Endothelial cell of umbilical vein (primary cell): Measurements from ENCODE around the gene GRAMD2B. TPM values are rescaled to one million over a fixed set of nuclear protein-coding genes. Genes with fewer than 3 reads are reported as not detected.

Experiments used
- BruUV-seq: library from RNA; stranded (reverse); fragments of 400-500 nt; replicated peaks from 2 replicates; lab custom pipeline; 2021; lab: Mats Ljungman, UMichigan
- CTCF ChIA-PET: fragments of 300-600, 350-600 bp; sonication (Branson Sonifier 250); formaldehyde crosslinking; loops from one replicate; lab custom pipeline; 2021; ENCODE audit warnings: antibody characterized with exemption, inconsistent platforms; lab: Charles Lee
- POLR2A ChIA-PET: fragments of 300-600, 350-600 bp; sonication (Branson Sonifier 250); formaldehyde crosslinking; loops from one replicate; lab custom pipeline; 2021; ENCODE audit warnings: antibody characterized with exemption, inconsistent platforms; lab: Charles Lee
- DNase-seq: peaks from one replicate; pipeline ENCODE4 v3.0.0-alpha.2; 2011; ENCODE audit warnings: low read depth, low spot score
- FAIRE-seq: peaks from 2 replicates; lab custom pipeline; 2011; peaks lifted over from hg19 to GRCh38; lab: Jason Lieb, UNC
- H2AFZ ChIP-seq: 2 replicates; pipeline ENCODE4 v1.6.0; 2012; ENCODE audit warnings: low read depth, low read length, control low read depth, inconsistent platforms
- H3K27ac ChIP-seq: 2 replicates; pipeline ENCODE4 v1.5.1; 2011; ENCODE audit warnings: low read depth, mild to moderate bottlenecking, control low read depth, low read length, moderate library complexity; ENCODE audit not compliant: insufficient read depth
- H3K27me3 ChIP-seq, 2 experiments: 2 replicates each; pipeline versions ENCODE4 v1.6.0 to v1.6.1; 2011; ENCODE audit warnings: low read length in 2 of 2, mixed read lengths in 1 of 2; ENCODE audit not compliant: control insufficient read depth in 2 of 2, insufficient read depth in 2 of 2
- H3K36me3 ChIP-seq, 2 experiments: 2 replicates in 1 of 2; 3 replicates in 1 of 2; pipeline ENCODE4 v1.5.1; 2011; ENCODE audit warnings: low read length in 2 of 2, mild to moderate bottlenecking in 1 of 2, moderate library complexity in 1 of 2; ENCODE audit not compliant: control insufficient read depth in 2 of 2, insufficient read depth in 2 of 2; ENCODE audit errors: extremely low read depth in 1 of 2
- H3K4me1 ChIP-seq: 3 replicates; pipeline ENCODE4 v1.5.1; 2011; ENCODE audit warnings: mild to moderate bottlenecking, low read length; ENCODE audit not compliant: control insufficient read depth, insufficient read depth; ENCODE audit errors: extremely low read depth
- H3K4me2 ChIP-seq: 2 replicates; pipeline ENCODE4 v1.6.1; 2011; ENCODE audit warnings: low read length, control low read depth, mixed read lengths; ENCODE audit not compliant: insufficient read depth
- H3K4me3 ChIP-seq, 3 experiments: fragments of 200-600 bp in 1 of 3; sonication (generic), shearing (Covaris generic) in 1 of 3; replicated peaks in 1 of 3; 2 replicates each; pipeline ENCODE4 v1.5.1; 2011 to 2016; ENCODE audit warnings: control low read depth in 3 of 3, low read length in 3 of 3, mild to moderate bottlenecking in 2 of 3, inconsistent platforms in 1 of 3, low read depth in 1 of 3, moderate library complexity in 1 of 3; ENCODE audit not compliant: insufficient read depth in 1 of 3
- H3K79me2 ChIP-seq: 2 replicates; pipeline ENCODE4 v1.6.0; 2012; ENCODE audit warnings: low read length, inconsistent platforms; ENCODE audit not compliant: control insufficient read depth, insufficient read depth
- H3K9ac ChIP-seq: replicated peaks from 2 replicates; pipeline ENCODE3; 2011; ENCODE audit warnings: low read length, control low read depth; ENCODE audit not compliant: insufficient read depth; ENCODE audit errors: extremely low read depth
- H3K9me1 ChIP-seq: replicated peaks from 3 replicates; pipeline ENCODE4 v1.6.0; 2011; ENCODE audit warnings: mild to moderate bottlenecking, low read length; ENCODE audit not compliant: control insufficient read depth, insufficient read depth; ENCODE audit errors: extremely low read depth
- H3K9me3 ChIP-seq: replicated peaks from 2 replicates; pipeline ENCODE4 v1.5.1; 2012; ENCODE audit warnings: low read length, inconsistent platforms; ENCODE audit not compliant: control insufficient read depth, insufficient read depth
- H4K20me1 ChIP-seq: replicated peaks from 2 replicates; pipeline ENCODE3; 2011; ENCODE audit warnings: mild to moderate bottlenecking, low read length; ENCODE audit not compliant: control insufficient read depth, insufficient read depth; ENCODE audit errors: extremely low read depth
- EZH2 ChIP-seq: IDR thresholded peaks from 2 replicates; pipeline ENCODE4 v1.6.1; 2012; ENCODE audit warnings: borderline replicate concordance, low read depth, mild to moderate bottlenecking, moderate library complexity, low read length, inconsistent platforms; ENCODE audit not compliant: severe bottlenecking
- FOS ChIP-seq: IDR thresholded peaks from 2 replicates; pipeline ENCODE4 v1.6.1; 2011; ENCODE audit warnings: mild to moderate bottlenecking, low read length, moderate library complexity, borderline replicate concordance; ENCODE audit not compliant: insufficient read depth
- GATA2 ChIP-seq: IDR thresholded peaks from 2 replicates; pipeline ENCODE4 v1.7.0; 2011; ENCODE audit warnings: low read depth, mild to moderate bottlenecking, moderate library complexity, mixed read lengths, low read length; ENCODE audit not compliant: insufficient read length, insufficient read depth
- JUN ChIP-seq: IDR thresholded peaks from 2 replicates; pipeline ENCODE4 v1.6.1; 2011; ENCODE audit warnings: borderline replicate concordance, low read depth; ENCODE audit not compliant: insufficient read length, insufficient read depth
- MAX ChIP-seq: IDR thresholded peaks from 2 replicates; pipeline ENCODE4 v1.6.1; 2011; ENCODE audit not compliant: insufficient read depth, insufficient read length
- MYC ChIP-seq: IDR thresholded peaks from one replicate; pipeline ENCODE4 v1.6.1; 2011; ENCODE audit warnings: mild to moderate bottlenecking, low read depth, low read length
- POLR2A ChIP-seq: IDR thresholded peaks from 2 replicates; pipeline ENCODE4 v1.6.1; 2012; ENCODE audit warnings: low read depth, mild to moderate bottlenecking, control low read depth, low read length
- POLR2AphosphoS5 ChIP-seq: IDR thresholded peaks from 2 replicates; pipeline ENCODE4 v1.6.1; 2012; ENCODE audit warnings: low read depth, mild to moderate bottlenecking, control low read depth, low read length, moderate library complexity; ENCODE audit not compliant: insufficient read depth
- dilution Hi-C: fragments of 300-500 bp; cut with MboI; formaldehyde crosslinking; loops from one replicate; pipeline ENCODE4 v1.15.0; 2019; ENCODE audit warnings: low sequenced_read_pairs; ENCODE audit not compliant: extremely low pct_ligation_motif_present
- intact Hi-C: fragments of 100-400 bp; cut with micrococcal nuclease; formaldehyde crosslinking; loops from one replicate; pipeline ENCODE4 v1.10.0; 2022
- polyA plus RNA-seq, 4 experiments: library from polyadenylated mRNA; depleted of rRNA in 3 of 4; stranded (reverse) in 3 of 4; unstranded in 1 of 4; fragments of >200 nt; gene quantifications; 2 replicates each; pipeline versions ENCODE4 v1.2.1 to v1.2.3, GENCODE V29; 2011 to 2012; ENCODE audit warnings: missing spikeins in 1 of 4
- total RNA-seq: library from RNA; stranded (reverse); gene quantifications from 2 replicates; pipeline ENCODE4 v1.2.3, GENCODE V29; 2021
- TF ChIP-seq, protein P1 (sequence below), 2 donors: IDR thresholded peaks; 1 replicate in 1 of 2; 2 replicates in 1 of 2; pipeline ENCODE4 v1.5.1; 2011; ENCODE audit warnings: low read length in 2 of 2, mild to moderate bottlenecking in 2 of 2, moderate library complexity in 2 of 2, control low read depth in 1 of 2, inconsistent platforms in 1 of 2, low read depth in 1 of 2; ENCODE audit not compliant: insufficient read depth in 1 of 2; ENCODE audit errors: extremely low read depth in 1 of 2

Gene GRAMD2B
- total and polyA plus RNA-seq, 2 donors (not counting 3 experiments of a cell fraction or from before 2014, with no cell fraction given), result 2.0 to 5.5 TPM

DNA sequence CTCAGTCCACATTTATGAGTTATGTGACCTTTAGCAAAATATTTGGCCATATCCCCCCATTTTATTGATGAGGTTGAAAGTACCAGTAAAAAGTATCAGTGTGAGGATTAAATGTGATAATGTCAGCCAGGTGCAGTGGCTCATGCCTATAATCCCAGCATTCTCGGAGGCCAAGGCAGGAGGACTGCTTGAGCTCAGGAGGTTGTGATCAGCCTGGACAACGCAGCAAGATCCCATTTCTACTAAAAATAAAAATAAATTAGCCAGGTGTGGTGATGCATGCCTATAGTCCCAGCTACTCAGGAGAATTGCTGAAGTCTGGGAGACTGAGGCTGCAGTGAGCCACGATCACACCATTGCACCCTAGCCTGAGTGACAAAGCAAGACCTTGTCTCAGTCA is 71.2 kb downstream of the GRAMD2B start:
- Histone ChIP-seq H2AFZ (no peak overlapping the region), H3K36me3 (no peaks in the 10 kb centered on the region), H3K9me1 (no peaks in the 10 kb centered on the region), H3K4me3 (no peak overlapping the region), H3K4me1 (no peaks in the 10 kb centered on the region), H3K27ac (no peak overlapping the region), H3K9me3 (no peaks in the 10 kb centered on the region), H3K27me3 (peaks cover 3 to 6% of the 10 kb centered on the region in 2 experiments), H3K9ac (no peak overlapping the region), H4K20me1 (no peaks in the 10 kb centered on the region), H3K4me2 (no peak overlapping the region), H3K79me2 (no peaks in the 10 kb centered on the region)
- TF ChIP-seq EZH2 (no peak), GATA2 (no peak)
- ChIA-PET POLR2A (no interaction called here), CTCF (no interaction called here)
- DNase-seq, result no peak
- intact Hi-C loops, result no loop called here
- dilution Hi-C loops, result no loop called here
- BruUV-seq, result no TSS peak
- FAIRE-seq, result no peak

GRCh38 chr5:126497506-126497905 is 74.3 kb downstream of the GRAMD2B start:
- FAIRE-seq (no peak), DNase-seq (no peak)
- Histone ChIP-seq H3K27ac (no peak overlapping the region), H3K4me1 (no peaks in the 10 kb centered on the region), H2AFZ (no peak overlapping the region), H3K79me2 (no peaks in the 10 kb centered on the region), H3K4me2 (no peak overlapping the region), H3K9me1 (no peaks in the 10 kb centered on the region), H4K20me1 (no peaks in the 10 kb centered on the region), H3K36me3 (no peaks in the 10 kb centered on the region), H3K4me3 (no peak overlapping the region), H3K9ac (no peak overlapping the region), H3K9me3 (no peaks in the 10 kb centered on the region), H3K27me3 (peaks cover 15 to 21% of the 10 kb centered on the region in 2 experiments)
- ChIA-PET CTCF (no interaction called here), POLR2A (no interaction called here)
- no peak for TF ChIP-seq JUN
- TF ChIP-seq, protein P1, sequence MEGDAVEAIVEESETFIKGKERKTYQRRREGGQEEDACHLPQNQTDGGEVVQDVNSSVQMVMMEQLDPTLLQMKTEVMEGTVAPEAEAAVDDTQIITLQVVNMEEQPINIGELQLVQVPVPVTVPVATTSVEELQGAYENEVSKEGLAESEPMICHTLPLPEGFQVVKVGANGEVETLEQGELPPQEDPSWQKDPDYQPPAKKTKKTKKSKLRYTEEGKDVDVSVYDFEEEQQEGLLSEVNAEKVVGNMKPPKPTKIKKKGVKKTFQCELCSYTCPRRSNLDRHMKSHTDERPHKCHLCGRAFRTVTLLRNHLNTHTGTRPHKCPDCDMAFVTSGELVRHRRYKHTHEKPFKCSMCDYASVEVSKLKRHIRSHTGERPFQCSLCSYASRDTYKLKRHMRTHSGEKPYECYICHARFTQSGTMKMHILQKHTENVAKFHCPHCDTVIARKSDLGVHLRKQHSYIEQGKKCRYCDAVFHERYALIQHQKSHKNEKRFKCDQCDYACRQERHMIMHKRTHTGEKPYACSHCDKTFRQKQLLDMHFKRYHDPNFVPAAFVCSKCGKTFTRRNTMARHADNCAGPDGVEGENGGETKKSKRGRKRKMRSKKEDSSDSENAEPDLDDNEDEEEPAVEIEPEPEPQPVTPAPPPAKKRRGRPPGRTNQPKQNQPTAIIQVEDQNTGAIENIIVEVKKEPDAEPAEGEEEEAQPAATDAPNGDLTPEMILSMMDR (IDR thresholded peaks at IDR 0.05; ENCODE audit: extremely low read depth in 1 of 2, insufficient read depth in 1 of 2, low read depth in 1 of 2, low read length in 2 of 2), result no peak
- no peak for TF ChIP-seq POLR2AphosphoS5
- no peak for TF ChIP-seq FOS
- TF ChIP-seq GATA2, result no peak
- no peak for TF ChIP-seq MAX
- no peak for TF ChIP-seq POLR2A
- TF ChIP-seq EZH2, result no peak
- TF ChIP-seq MYC, result no peak
- BruUV-seq, result no TSS peak
- dilution Hi-C loops (no loop called here), intact Hi-C loops (no loop called here)
